HT1080 (cell line): Measurements from ENCODE around the gene COL4A3. TPM values are rescaled to one million over a fixed set of nuclear protein-coding genes. Genes with fewer than 3 reads are reported as not detected.

Experiments
- DNase-seq: peaks from one replicate; pipeline ENCODE4 v3.0.0-alpha.2; 2015; ENCODE audit warnings: low read depth
- total RNA-seq: library from RNA; depleted of rRNA; stranded (reverse); fragments of >200 nt; shearing (Covaris generic); gene quantifications from 2 replicates; pipeline ENCODE4 v1.2.3, GENCODE V29; 2014; rRNA removed

COL4A3 gene
- total RNA-seq, 1 experiment from 2014 or later, result not detected

DNA sequence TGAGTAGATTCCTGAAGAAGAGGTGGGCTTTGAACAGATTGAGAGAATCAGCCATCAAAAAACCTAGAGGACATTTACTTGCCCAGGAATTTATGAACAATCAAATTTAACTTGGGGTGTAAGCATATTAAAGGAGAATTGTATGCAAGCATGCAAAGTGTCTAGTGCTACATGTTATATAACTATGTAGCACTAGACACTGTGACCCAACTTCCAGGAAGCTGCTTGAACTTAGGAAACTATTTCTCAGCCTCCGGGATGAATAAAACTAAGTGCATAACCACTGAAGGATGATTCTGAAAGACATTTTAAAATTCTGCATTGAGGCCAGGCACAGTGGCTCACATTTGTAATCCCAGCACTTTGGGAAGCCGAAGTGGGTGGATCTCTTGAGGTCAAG, 173.0 kb downstream of the COL4A3 start:
- no peak for DNase-seq

DNA sequence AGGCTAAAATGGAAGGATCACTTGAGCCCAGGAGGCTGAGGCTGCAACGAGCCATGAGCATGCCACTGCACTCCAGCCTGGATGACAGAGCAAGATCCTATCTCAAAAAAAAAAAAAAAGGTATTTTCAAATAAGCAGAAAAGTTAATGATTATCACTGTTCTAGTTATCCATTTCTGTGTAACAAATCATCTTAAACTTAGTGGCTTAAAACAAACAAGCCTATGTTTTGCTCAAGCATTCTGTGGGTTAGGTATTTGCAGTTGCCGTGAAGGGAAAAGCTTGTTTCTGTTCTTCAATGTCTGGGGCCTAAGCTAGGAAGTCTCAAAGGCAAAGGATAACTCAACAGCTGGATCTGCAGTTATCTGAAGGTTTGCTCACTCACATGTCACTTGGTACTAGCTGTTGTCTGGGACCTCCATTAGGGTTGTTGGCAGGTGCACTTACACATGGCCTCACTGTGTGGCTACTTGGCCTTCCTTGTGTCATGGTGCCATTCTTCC, 174.7 kb downstream of the COL4A3 start:
- no peak for DNase-seq

DNA sequence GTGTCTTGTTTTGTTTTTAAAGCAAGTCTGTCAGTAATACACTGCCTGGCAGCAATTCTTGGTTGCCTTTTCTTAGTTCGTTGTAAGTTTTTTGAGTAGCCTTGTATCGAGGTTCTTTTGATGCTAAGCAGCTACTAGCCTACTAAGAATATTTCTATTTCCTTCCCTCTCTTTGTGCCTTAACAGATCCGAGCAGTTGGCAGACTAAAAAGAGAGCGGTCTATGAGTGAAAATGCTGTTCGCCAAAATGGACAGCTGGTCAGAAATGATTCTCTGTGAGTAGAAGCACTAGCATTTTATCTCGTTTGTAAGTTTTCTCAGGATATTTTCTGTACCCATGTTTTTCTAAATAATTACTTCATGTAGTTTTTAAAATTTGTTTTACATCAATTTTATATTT, 175.7 kb downstream of the COL4A3 start:
- DNase-seq, result no peak

GRCh38 chr2:227341553-227341952, 177.1 kb downstream of the COL4A3 start:
- no peak for DNase-seq

- DNase-seq, result no peak
Measured at GRCh38 chr2:227344231-227344630, 179.8 kb downstream of the COL4A3 start.

- no peak for DNase-seq
Measured at GRCh38 chr2:227347117-227347516, 182.7 kb downstream of the COL4A3 start.

DNA sequence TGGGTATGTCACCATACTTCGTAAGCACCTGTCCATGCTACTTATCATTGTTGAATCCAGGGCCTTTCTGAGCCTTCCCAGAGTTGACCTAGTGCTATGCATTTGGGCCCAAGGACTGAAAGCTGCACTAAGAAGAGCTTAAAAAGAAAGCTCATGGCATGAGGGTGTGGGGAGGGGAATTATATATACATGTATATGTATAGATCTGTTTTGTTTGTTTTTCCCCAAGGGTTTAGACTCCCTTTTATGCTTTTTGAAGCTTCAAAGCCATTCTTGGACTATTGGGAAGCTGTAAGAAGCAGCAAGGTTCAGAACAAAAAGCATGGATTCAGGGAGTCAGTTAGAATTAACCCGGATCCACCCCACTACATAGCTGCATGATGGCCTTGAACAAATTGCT, 183.9 kb downstream of the COL4A3 start:
- no peak for DNase-seq

DNA sequence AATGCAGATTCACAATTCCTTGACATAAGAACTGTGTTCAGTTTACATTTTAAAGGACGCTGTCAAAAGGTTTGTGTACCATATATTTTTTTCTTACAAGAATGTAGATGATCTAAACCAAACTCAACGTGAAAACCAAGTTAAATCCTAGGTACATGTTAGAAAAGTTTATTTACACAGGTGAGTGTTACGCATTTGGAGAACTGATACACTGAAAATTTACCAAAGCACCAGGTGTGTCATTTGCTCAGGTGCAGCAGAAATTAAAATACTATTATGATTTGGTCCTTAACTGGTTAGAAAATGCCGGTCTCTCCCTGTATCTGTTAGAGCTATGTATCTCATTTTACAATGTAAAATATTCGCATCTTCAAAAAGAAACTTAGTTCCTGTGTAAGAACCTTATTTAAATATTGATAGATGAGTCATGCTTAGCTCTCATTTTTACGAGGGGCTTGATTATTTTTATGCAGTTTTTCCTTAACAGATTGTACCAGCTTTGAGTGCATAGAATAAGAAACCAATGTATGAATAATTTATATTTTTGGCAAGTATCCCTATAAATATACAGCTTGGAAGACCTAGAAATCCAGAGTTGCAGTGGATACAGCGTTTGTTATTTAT, 185.7 kb downstream of the COL4A3 start:
- DNase-seq, result no peak

GRCh38 chr2:227351639-227352038, 187.2 kb downstream of the COL4A3 start:
- DNase-seq, result no peak

DNA sequence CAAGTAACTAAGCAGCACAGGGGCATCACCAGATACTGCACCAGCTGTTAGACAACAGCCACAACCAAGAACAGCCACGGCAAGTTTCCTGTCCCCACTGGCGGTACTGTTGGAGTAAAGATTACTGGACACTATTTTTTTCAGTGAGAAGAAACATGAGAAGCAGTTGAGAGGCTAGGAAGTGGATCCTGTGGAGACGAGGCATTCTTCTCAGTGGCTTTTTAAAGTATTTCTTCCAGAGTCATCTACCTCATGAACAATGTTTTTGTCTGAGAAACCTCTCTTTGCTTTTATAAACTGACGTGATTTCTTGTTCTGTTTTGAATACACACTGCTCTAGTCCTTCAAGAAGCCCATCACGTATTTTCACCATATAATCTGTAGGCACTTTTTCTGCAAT, 195.9 kb downstream of the COL4A3 start:
- no peak for DNase-seq

DNA sequence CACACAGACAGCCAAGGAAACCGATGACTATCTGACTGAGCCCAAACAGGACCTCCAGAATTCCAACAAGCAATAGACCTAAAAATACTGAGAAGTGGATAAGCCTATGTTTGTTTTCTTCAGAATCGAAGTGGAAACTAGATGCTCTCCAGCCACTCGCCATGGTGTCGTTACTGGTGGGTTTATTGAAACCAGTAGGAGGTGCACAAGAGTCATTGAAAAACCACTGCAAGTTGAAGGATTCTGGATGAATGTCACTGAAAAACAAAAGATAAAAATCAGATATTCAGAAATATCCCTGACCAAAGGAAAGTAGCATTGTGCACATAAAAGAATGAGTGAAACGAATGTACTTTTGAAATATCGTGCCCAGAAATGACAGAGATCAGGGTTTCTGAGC, 199.3 kb downstream of the COL4A3 start:
- no peak for DNase-seq

Other genes with a start within 250 kb of the COL4A3 start
- gene COL4A4, start 419 bp upstream of the COL4A3 start, total RNA-seq, result 0.10 and 0.14 TPM in 2 replicates
- 109 and 132 TPM in 2 replicates for gene MFF, start 160.6 kb downstream of the COL4A3 start, total RNA-seq
- gene TM4SF20, start 214.7 kb downstream of the COL4A3 start, total RNA-seq, result not detected in 2 replicates
- not detected in 2 replicates for gene SCYGR1, start 223.3 kb downstream of the COL4A3 start, total RNA-seq